Choroid plexus epithelial cell (primary cell): ENCODE data around the gene PLCB3.
A peak's percentile ranks its signal among the peaks of the same experiment; 100 is the strongest.

ENCODE experiments used
- DNase-seq: peaks from one replicate; pipeline ENCODE4 v3.0.0-alpha.2; 2010; ENCODE audit warnings: low read depth
- H3K4me3 ChIP-seq: 2 replicates; pipeline ENCODE4 v1.5.1; 2011; ENCODE audit warnings: low read depth, mild to moderate bottlenecking, control low read depth, low read length, moderate library complexity
- TF ChIP-seq, protein P1 (sequence below): conservative IDR thresholded peaks from 2 replicates; pipeline ENCODE4 v1.5.1; 2011; ENCODE audit warnings: low read depth, mild to moderate bottlenecking, control low read depth, inconsistent platforms, low read length, moderate library complexity

Gene PLCB3

DNA sequence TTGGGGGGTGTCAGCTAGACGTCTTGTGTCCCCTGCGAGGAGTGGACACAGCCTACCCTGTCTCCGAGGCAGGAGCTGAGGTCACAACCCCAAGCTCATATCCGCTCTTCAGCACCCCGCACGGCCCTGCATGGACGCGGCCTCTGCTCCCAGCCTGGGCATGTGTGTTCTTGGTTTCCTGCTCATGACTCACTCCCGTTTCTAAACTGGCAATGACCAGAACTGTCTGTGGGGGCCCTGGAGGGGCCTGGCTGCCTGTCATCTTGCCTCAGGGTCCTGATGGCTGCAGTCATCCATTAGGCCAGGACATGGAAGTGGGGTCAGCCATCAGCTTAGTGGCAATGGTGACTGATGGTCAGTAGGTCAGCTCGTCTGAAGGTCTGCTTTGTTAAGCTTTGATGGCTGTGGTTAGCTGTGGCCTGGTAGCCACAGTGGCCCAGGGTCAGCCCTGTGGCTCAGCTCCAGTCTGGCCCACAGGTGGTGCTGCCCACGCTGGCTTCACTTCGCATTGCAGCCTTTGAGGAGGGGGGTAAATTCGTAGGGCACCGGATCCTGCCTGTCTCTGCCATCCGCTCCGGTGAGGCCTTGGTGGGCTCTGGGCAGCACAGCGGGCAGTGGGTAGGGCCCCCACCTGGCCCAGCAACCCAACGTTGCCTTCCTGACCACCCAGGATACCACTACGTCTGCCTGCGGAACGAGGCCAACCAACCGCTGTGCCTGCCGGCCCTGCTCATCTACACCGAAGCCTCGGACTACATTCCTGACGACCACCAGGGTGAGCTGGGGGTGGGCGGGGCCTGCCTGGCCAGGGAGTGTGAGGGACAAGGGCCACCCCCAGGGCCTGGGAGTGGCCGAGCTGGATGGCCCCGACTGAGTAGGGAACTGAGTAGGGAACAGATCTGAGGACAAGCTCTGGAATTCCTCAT, 12.0 kb downstream of the PLCB3 start:
- no peak overlapping the region for H3K4me3 ChIP-seq
- peak; percentile 82 for DNase-seq
- TF ChIP-seq, protein P1, sequence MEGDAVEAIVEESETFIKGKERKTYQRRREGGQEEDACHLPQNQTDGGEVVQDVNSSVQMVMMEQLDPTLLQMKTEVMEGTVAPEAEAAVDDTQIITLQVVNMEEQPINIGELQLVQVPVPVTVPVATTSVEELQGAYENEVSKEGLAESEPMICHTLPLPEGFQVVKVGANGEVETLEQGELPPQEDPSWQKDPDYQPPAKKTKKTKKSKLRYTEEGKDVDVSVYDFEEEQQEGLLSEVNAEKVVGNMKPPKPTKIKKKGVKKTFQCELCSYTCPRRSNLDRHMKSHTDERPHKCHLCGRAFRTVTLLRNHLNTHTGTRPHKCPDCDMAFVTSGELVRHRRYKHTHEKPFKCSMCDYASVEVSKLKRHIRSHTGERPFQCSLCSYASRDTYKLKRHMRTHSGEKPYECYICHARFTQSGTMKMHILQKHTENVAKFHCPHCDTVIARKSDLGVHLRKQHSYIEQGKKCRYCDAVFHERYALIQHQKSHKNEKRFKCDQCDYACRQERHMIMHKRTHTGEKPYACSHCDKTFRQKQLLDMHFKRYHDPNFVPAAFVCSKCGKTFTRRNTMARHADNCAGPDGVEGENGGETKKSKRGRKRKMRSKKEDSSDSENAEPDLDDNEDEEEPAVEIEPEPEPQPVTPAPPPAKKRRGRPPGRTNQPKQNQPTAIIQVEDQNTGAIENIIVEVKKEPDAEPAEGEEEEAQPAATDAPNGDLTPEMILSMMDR: no peak

DNA sequence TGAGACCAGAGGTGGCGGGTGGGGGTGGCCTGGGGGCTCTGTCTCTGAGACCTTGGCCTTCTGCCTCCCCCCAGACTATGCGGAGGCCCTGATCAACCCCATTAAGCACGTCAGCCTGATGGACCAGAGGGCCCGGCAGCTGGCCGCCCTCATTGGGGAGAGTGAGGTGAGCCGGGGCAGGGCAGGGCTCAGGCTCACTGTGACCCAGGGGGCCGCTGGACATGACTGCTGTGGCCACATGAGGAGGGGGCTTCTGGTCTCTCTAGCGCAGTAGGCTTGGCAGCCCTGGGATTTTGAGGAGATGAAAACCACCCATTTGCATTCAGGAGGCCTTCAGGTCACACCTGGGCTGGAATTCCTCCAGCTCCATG, 12.6 kb downstream of the PLCB3 start:
- TF ChIP-seq, protein P1: no peak
- no peak overlapping the region for H3K4me3 ChIP-seq
- no peak for DNase-seq

DNA sequence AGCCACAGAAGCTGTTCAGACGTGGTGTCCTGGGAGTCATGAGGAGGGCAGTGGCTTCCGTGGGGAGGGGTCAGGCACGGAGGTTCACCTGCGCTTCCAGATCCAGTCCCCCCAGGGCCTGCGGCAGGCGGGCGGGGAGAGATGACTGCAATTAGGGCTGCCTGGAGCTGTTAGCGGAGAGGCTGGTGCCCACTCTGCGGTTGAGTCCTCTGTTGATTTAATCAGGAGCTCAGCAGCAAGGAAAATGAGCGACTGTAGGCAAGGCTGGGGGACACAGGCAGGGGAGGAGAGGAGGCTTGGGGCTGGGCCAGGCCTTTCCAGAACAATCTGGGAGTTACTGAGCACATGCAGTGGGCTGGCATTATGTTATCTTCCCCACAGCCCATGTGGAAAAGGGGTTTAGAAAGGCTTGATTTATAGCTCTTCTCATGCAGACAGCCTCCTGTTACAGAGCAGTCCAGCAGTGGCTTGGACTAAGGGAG, 13.1 kb downstream of the PLCB3 start:
- DNase-seq: no peak
- H3K4me3 ChIP-seq: no peak overlapping the region
- TF ChIP-seq, protein P1: no peak

DNA sequence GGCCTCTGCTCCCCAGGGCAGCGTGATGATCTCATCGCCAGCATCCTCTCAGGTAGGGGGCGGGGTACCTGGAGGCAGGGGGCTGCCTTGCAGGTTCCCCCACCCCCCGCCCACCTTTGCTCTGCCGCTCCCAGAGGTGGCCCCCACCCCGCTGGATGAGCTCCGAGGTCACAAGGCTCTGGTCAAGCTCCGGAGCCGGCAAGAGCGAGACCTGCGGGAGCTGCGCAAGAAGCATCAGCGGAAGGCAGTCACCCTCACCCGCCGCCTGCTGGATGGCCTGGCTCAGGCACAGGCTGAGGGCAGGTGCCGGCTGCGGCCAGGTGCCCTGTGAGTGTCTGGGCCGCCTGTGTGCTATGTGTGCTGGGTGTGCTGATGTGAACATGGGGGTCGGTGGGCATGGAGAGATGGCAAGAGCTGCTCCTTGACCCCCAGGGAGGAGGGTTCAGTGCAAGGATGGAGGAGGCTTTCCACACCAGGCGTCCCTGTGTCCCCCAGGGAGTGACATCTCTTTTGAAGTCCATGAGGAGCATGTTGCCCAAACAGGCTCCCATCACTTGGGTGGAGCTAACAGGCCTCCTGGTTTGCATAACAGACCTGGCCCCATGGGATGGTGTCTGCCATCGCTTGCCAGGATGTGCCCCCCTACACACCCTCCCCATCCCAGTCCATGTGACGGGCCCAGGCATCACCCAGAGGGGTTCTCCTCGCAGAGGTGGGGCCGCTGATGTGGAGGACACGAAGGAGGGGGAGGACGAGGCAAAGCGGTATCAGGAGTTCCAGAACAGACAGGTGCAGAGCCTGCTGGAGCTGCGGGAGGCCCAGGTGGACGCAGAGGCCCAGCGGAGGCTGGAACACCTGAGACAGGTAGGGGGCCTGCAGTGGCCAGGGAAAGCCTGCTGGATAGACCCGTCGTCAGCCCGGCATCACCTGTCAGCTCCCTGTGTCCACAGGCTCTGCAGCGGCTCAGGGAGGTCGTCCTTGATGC, 14.1 kb downstream of the PLCB3 start:
- no peak for DNase-seq
- TF ChIP-seq, protein P1: no peak
- H3K4me3 ChIP-seq: no peak overlapping the region

DNA sequence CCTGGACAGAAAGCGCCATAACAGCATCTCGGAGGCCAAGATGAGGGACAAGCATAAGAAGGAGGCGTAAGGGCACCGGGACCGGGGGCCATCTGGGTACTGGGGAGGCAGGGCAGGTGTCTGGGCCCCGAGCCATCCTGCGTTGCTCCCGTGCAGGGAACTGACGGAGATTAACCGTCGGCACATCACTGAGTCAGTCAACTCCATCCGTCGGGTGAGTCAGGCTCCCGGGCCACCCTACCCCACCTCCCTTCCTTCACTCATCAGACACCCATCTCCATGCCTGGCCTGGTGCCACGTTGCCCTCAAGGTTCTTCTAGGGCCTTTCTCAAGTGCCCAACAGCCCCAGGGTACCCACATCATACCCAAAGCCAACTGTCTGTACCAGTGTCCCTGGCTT, 15.0 kb downstream of the PLCB3 start:
- no peak for DNase-seq
- TF ChIP-seq, protein P1: no peak
- H3K4me3 ChIP-seq: no peak overlapping the region

DNA sequence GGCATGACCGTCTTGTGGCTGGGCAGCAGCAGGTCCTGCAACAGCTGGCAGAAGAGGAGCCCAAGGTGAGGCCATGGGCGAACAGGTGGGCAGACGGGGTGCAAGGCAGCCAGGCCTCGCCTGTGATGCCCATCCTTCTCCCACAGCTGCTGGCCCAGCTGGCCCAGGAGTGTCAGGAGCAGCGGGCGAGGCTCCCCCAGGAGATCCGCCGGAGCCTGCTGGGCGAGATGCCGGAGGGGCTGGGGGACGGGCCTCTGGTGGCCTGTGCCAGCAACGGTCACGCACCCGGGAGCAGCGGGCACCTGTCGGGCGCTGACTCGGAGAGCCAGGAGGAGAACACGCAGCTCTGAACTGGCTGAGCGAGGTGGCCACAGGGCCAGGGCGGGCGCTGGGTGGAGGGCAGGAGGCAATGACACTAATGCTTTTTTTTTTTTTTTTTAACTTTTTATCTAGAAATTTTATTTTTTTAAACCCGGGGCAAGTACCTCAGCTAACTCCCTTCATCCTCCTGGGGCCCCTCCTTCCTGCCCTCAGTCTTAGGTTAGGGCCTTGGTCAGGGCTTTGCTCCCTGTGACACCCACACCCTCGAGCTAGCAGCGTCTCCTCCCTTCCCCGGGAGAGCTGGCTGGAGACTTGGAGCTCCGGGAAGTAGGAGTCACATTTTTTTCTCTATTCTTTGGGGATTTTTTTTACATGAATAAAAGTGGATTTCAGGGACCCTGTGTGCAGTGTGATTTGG, 16.0 kb downstream of the PLCB3 start:
- no peak overlapping the region for H3K4me3 ChIP-seq
- TF ChIP-seq, protein P1: no peak
- no peak for DNase-seq
